Measurements from ENCODE around the gene HPCAL4. TPM values are rescaled to one million over a fixed set of nuclear protein-coding genes. Genes with fewer than 3 reads are reported as not detected.

The HPCAL4 gene
- total RNA-seq, 1 donor from 2014 or later = 0.20 TPM

DNA sequence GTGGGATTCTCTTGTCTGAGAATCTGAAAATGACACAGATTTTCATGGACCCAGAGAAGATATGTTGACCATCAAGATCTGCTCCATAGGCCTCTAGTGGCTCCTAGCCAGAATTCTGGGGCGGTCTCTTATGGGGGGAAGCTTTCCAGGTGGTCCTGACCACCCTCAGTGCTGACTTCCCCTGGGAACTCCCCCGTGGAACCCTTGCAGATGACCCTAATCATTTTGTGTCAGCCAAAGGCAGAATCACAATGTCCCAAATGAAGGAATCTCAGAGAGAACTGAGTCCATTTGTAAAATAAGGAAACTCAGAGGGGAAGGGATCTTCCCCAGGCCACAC, 55.4 kb downstream of the HPCAL4 start:
- no peak for FAIRE-seq
- H3K9me3 ChIP-seq (ENCODE audit: insufficient read depth, low read depth, low read length) = no peaks in the 10 kb centered on the region
- no peak overlapping the region for H3K9ac ChIP-seq (ENCODE audit: low read length)
- peaks cover 75% of the 10 kb centered on the region for H3K27me3 Mint-ChIP-seq (ENCODE audit: low read depth, unreplicated experiment)
- peaks cover 4% of the 10 kb centered on the region for H3K4me1 ChIP-seq (ENCODE audit: insufficient read depth, low read length)
- H3K27ac ChIP-seq (ENCODE audit: low read depth, low read length) = no peak overlapping the region
- no peaks in the 10 kb centered on the region for H3K4me1 Mint-ChIP-seq (ENCODE audit: low read depth, unreplicated experiment)
- no peak for DNase-seq (ENCODE audit: low read depth)
- H3K4me2 ChIP-seq (ENCODE audit: low read length) = no peak overlapping the region
- H3K4me3 ChIP-seq (ENCODE audit: insufficient read depth, low read depth, low read length) = no peak overlapping the region
- peaks cover 4% of the 10 kb centered on the region for H4K20me1 ChIP-seq (ENCODE audit: insufficient read depth, low read length)
- H3K27me3 ChIP-seq (ENCODE audit: insufficient read depth, low read length) = peaks cover 60% of the 10 kb centered on the region
- no peak overlapping the region for H3K27ac Mint-ChIP-seq (ENCODE audit: unreplicated experiment)
- peaks cover 11% of the 10 kb centered on the region for H3K36me3 Mint-ChIP-seq (ENCODE audit: low read depth, unreplicated experiment)
- H2AFZ ChIP-seq (ENCODE audit: low read depth, low read length) = no peak overlapping the region
- H3K36me3 ChIP-seq (ENCODE audit: insufficient read depth, low read length) = no peaks in the 10 kb centered on the region
- no peaks in the 10 kb centered on the region for H3K79me2 ChIP-seq (ENCODE audit: insufficient read depth, low read length)
- H3K4me3 Mint-ChIP-seq (ENCODE audit: unreplicated experiment) = no peak overlapping the region
- TF ChIP-seq, protein P1, sequence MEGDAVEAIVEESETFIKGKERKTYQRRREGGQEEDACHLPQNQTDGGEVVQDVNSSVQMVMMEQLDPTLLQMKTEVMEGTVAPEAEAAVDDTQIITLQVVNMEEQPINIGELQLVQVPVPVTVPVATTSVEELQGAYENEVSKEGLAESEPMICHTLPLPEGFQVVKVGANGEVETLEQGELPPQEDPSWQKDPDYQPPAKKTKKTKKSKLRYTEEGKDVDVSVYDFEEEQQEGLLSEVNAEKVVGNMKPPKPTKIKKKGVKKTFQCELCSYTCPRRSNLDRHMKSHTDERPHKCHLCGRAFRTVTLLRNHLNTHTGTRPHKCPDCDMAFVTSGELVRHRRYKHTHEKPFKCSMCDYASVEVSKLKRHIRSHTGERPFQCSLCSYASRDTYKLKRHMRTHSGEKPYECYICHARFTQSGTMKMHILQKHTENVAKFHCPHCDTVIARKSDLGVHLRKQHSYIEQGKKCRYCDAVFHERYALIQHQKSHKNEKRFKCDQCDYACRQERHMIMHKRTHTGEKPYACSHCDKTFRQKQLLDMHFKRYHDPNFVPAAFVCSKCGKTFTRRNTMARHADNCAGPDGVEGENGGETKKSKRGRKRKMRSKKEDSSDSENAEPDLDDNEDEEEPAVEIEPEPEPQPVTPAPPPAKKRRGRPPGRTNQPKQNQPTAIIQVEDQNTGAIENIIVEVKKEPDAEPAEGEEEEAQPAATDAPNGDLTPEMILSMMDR (IDR thresholded peaks at IDR 0.05; ENCODE audit: insufficient read depth, low read depth, low read length) = no peak
- TF ChIP-seq EZH2 (IDR thresholded peaks at IDR 0.05; ENCODE audit: insufficient read depth, low read length) = no peak
- no peaks in the 10 kb centered on the region for H3K9me3 Mint-ChIP-seq (ENCODE audit: unreplicated experiment)

DNA sequence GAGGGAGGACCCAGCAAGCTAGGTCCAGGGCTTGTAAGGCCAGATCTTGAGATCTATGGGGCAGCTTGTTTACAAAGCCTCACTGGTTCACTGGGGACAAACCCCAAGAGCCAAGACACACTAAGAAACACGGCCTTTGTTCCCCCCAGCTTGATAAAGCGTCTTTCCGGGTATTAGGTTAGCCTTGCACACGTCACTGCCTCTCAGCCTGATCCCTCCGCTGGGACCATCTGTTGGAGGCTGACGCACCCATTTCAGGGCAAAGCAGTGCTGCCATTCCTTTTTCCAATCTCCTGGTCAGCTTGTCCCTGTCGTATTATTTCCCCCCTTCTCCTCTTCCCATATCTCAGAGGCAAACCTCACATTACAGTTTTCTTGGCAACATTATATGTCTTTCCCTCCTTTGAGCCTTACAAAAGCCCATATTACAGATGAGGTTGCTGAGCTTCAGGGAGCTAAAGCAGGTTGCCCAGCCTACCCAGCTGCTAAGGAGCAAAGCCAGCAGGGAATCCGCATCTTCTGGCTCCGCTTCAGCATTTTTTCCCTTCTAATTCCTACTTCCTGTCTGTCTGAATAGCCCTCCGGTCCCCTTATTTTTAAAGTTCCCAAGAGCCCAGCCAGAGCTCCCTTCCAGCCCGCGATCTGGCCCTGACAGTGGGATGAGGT, 55.9 kb downstream of the HPCAL4 start:
- Histone ChIP-seq H4K20me1 (ENCODE audit: insufficient read depth, low read length) (peaks cover 4% of the 10 kb centered on the region), H3K4me3 (ENCODE audit: insufficient read depth, low read depth, low read length) (no peak overlapping the region), H3K4me1 (ENCODE audit: insufficient read depth, low read length) (peaks cover 4% of the 10 kb centered on the region), H3K36me3 (ENCODE audit: insufficient read depth, low read length) (no peaks in the 10 kb centered on the region), H2AFZ (ENCODE audit: low read depth, low read length) (no peak overlapping the region), H3K4me2 (ENCODE audit: low read length) (no peak overlapping the region), H3K27ac (ENCODE audit: low read depth, low read length) (no peak overlapping the region), H3K27me3 (ENCODE audit: insufficient read depth, low read length) (peaks cover 65% of the 10 kb centered on the region), H3K79me2 (ENCODE audit: insufficient read depth, low read length) (no peaks in the 10 kb centered on the region), H3K9ac (ENCODE audit: low read length) (no peak overlapping the region), H3K9me3 (ENCODE audit: insufficient read depth, low read depth, low read length) (no peaks in the 10 kb centered on the region)
- DNase-seq (ENCODE audit: low read depth) (no peak), FAIRE-seq (no peak)
- Mint-ChIP-seq H3K4me3 (ENCODE audit: unreplicated experiment) (no peak overlapping the region), H3K9me3 (ENCODE audit: unreplicated experiment) (no peaks in the 10 kb centered on the region), H3K27me3 (ENCODE audit: low read depth, unreplicated experiment) (peaks cover 75% of the 10 kb centered on the region), H3K27ac (ENCODE audit: unreplicated experiment) (no peak overlapping the region), H3K36me3 (ENCODE audit: low read depth, unreplicated experiment) (peaks cover 14% of the 10 kb centered on the region), H3K4me1 (ENCODE audit: low read depth, unreplicated experiment) (no peaks in the 10 kb centered on the region)
- TF ChIP-seq, protein P1 (IDR thresholded peaks at IDR 0.05; ENCODE audit: insufficient read depth, low read depth, low read length) = no peak
- no peak for TF ChIP-seq EZH2 (IDR thresholded peaks at IDR 0.05; ENCODE audit: insufficient read depth, low read length)

DNA sequence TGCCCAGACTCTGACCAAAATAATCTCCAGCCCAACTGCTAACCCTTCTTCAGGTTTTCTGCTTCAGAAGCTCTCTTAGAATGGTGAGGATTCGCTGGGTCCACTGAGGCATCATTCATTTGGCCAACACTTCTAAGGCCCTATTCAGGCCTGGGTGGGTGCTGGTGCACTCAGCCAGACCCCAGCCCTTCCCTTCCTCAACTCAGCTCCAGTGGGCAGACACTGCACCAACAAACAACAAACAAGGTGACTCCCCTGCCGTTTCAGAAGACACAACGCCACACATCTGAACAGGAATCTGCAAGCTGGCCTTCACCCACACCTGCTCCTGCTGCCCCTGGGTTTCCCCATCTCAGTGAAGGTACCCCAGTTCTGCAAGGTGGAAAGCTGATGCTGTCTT, 57.8 kb downstream of the HPCAL4 start:
- H3K27ac Mint-ChIP-seq (ENCODE audit: unreplicated experiment) = peak overlapping the region; percentile 15
- peaks cover 2% of the 10 kb centered on the region for H3K9me3 Mint-ChIP-seq (ENCODE audit: unreplicated experiment)
- Histone ChIP-seq H3K4me2 (ENCODE audit: low read length) (peak overlapping the region; percentile 65), H3K9me3 (ENCODE audit: insufficient read depth, low read depth, low read length) (no peaks in the 10 kb centered on the region), H3K36me3 (ENCODE audit: insufficient read depth, low read length) (no peaks in the 10 kb centered on the region), H3K9ac (ENCODE audit: low read length) (no peak overlapping the region), H4K20me1 (ENCODE audit: insufficient read depth, low read length) (peaks cover 4% of the 10 kb centered on the region), H3K4me1 (ENCODE audit: insufficient read depth, low read length) (peaks cover 4% of the 10 kb centered on the region), H2AFZ (ENCODE audit: low read depth, low read length) (no peak overlapping the region), H3K27me3 (ENCODE audit: insufficient read depth, low read length) (peaks cover 64% of the 10 kb centered on the region), H3K79me2 (ENCODE audit: insufficient read depth, low read length) (no peaks in the 10 kb centered on the region), H3K4me3 (ENCODE audit: insufficient read depth, low read depth, low read length) (no peak overlapping the region), H3K27ac (ENCODE audit: low read depth, low read length) (no peak overlapping the region)
- peaks cover 20% of the 10 kb centered on the region for H3K36me3 Mint-ChIP-seq (ENCODE audit: low read depth, unreplicated experiment)
- no peaks in the 10 kb centered on the region for H3K4me1 Mint-ChIP-seq (ENCODE audit: low read depth, unreplicated experiment)
- no peak overlapping the region for H3K4me3 Mint-ChIP-seq (ENCODE audit: unreplicated experiment)
- TF ChIP-seq, protein P1 (IDR thresholded peaks at IDR 0.05; ENCODE audit: insufficient read depth, low read depth, low read length) = no peak
- no peak for TF ChIP-seq EZH2 (IDR thresholded peaks at IDR 0.05; ENCODE audit: insufficient read depth, low read length)
- DNase-seq (ENCODE audit: low read depth) (no peak), FAIRE-seq (no peak)
- H3K27me3 Mint-ChIP-seq (ENCODE audit: low read depth, unreplicated experiment) = peaks cover 73% of the 10 kb centered on the region

All from astrocyte (in vitro differentiated cells and primary cell).